IMR-90 (cell line): ENCODE data around the gene TBCD. TPM values are rescaled to one million over a fixed set of nuclear protein-coding genes. Genes with fewer than 3 reads are reported as not detected.

Source experiments
- ATAC-seq: fragments of 200-7000 bp; cut with Tn5 transposase; 2 replicates; pipeline ENCODE4 v1.9.1; 2020; ENCODE audit warnings: low read depth, mild to moderate bottlenecking, moderate library complexity
- BruUV-seq: library from RNA; stranded (reverse); fragments of 400-500 nt; replicated peaks from 2 replicates; lab custom pipeline; 2021; lab: Mats Ljungman, UMichigan
- CTCF ChIA-PET: fragments of 300-600 bp; formaldehyde crosslinking; extraction: SDS; loops from one replicate; lab custom pipeline; 2021; ENCODE audit warnings: antibody characterized with exemption; lab: Yijun Ruan, JAX
- POLR2A ChIA-PET: fragments of 300-600 bp; sonication (Branson Sonifier 250); formaldehyde crosslinking; loops from one replicate; lab custom pipeline; 2022; ENCODE audit warnings: antibody characterized with exemption; ENCODE audit not compliant: unreplicated experiment; lab: Charles Lee
- DNase-seq: peaks from one replicate; pipeline ENCODE4 v3.0.0; 2013
- H2AFZ ChIP-seq: replicated peaks from 2 replicates; pipeline ENCODE3; 2013; ENCODE audit warnings: low read length, mild to moderate bottlenecking; ENCODE audit not compliant: poor library complexity
- H2AK5ac ChIP-seq: 2 replicates; pipeline ENCODE4 v1.6.1; 2013; ENCODE audit warnings: low read depth, low read length, inconsistent platforms
- H2AK9ac ChIP-seq: replicated peaks from 2 replicates; pipeline ENCODE3; 2013; ENCODE audit warnings: mild to moderate bottlenecking, low read depth, low read length, moderate library complexity; ENCODE audit not compliant: poor library complexity
- H2BK120ac ChIP-seq: 2 replicates; pipeline ENCODE4 v1.6.1; 2013; ENCODE audit warnings: low read depth, low read length, inconsistent platforms
- H2BK15ac ChIP-seq: 3 replicates; pipeline ENCODE4 v1.6.1; 2013; ENCODE audit warnings: low read depth, low read length, inconsistent platforms
- H2BK20ac ChIP-seq: 2 replicates; pipeline ENCODE4 v1.6.1; 2013; ENCODE audit warnings: low read depth, mild to moderate bottlenecking, inconsistent platforms, low read length, moderate library complexity
- H2BK5ac ChIP-seq: 2 replicates; pipeline ENCODE4 v1.6.1; 2013; ENCODE audit warnings: mild to moderate bottlenecking, low read depth, low read length, inconsistent platforms; ENCODE audit not compliant: poor library complexity, severe bottlenecking
- H3K14ac ChIP-seq: replicated peaks from 2 replicates; pipeline ENCODE4 v1.6.1; 2013; ENCODE audit warnings: low read depth, low read length, inconsistent platforms
- H3K18ac ChIP-seq: 2 replicates; pipeline ENCODE4 v1.6.1; 2013; ENCODE audit warnings: low read depth, low read length, control low read depth
- H3K23ac ChIP-seq: 2 replicates; pipeline ENCODE4 v1.6.1; 2013; ENCODE audit warnings: low read depth, low read length, inconsistent platforms
- H3K27ac ChIP-seq: 2 replicates; pipeline ENCODE4 v1.5.1; 2013; ENCODE audit warnings: mild to moderate bottlenecking, control low read depth, low read length; ENCODE audit not compliant: insufficient read depth
- H3K27me3 ChIP-seq: 2 replicates; pipeline ENCODE4 v1.6.1; 2013; ENCODE audit warnings: low read length; ENCODE audit not compliant: control insufficient read depth, insufficient read depth
- H3K36me3 ChIP-seq: 2 replicates; pipeline ENCODE4 v1.6.1; 2013; ENCODE audit warnings: low read length, mixed read lengths; ENCODE audit not compliant: control insufficient read depth, insufficient read depth
- H3K4ac ChIP-seq: 2 replicates; pipeline ENCODE4 v1.6.1; 2013; ENCODE audit warnings: low read depth, low read length, inconsistent platforms
- H3K4me1 ChIP-seq: 2 replicates; pipeline ENCODE4 v1.6.1; 2013; ENCODE audit warnings: low read length, mixed read lengths; ENCODE audit not compliant: control insufficient read depth, insufficient read depth
- H3K4me2 ChIP-seq: 2 replicates; pipeline ENCODE4 v1.6.1; 2013; ENCODE audit warnings: low read depth, mild to moderate bottlenecking, control low read depth, low read length, moderate library complexity
- H3K4me3 ChIP-seq: 2 replicates; pipeline ENCODE4 v1.5.1; 2013; ENCODE audit warnings: low read depth, mild to moderate bottlenecking, control low read depth, low read length, moderate library complexity; ENCODE audit not compliant: insufficient read depth
- H3K56ac ChIP-seq: 2 replicates; pipeline ENCODE4 v1.6.1; 2013; ENCODE audit warnings: low read length, inconsistent platforms; ENCODE audit not compliant: insufficient read depth; ENCODE audit errors: extremely low read depth
- H3K79me1 ChIP-seq, 2 experiments: 2 replicates each; pipeline ENCODE4 v1.6.1; 2013; ENCODE audit warnings: low read length in 2 of 2, inconsistent platforms in 1 of 2, low read depth in 1 of 2
- H3K9ac ChIP-seq: 2 replicates; pipeline ENCODE4 v1.6.1; 2013; ENCODE audit warnings: low read depth, low read length, control low read depth
- H3K9me1 ChIP-seq: 2 replicates; pipeline ENCODE4 v1.6.1; 2013; ENCODE audit warnings: low read length, inconsistent platforms; ENCODE audit not compliant: insufficient read depth
- H3K9me3 ChIP-seq: 2 replicates; pipeline ENCODE4 v1.6.1; 2013; ENCODE audit warnings: low read length; ENCODE audit not compliant: control insufficient read depth, insufficient read depth
- H4K20me1 ChIP-seq: 2 replicates; pipeline ENCODE4 v1.6.1; 2013; ENCODE audit warnings: low read length, inconsistent platforms; ENCODE audit not compliant: insufficient read depth
- H4K5ac ChIP-seq: 2 replicates; pipeline ENCODE4 v1.6.1; 2013; ENCODE audit warnings: mild to moderate bottlenecking, low read depth, low read length, control low read depth
- H4K8ac ChIP-seq, 2 experiments: 2 replicates each; pipeline ENCODE4 v1.6.1; 2013; ENCODE audit warnings: low read depth in 2 of 2, low read length in 2 of 2, control low read depth in 1 of 2, inconsistent platforms in 1 of 2
- H4K91ac ChIP-seq: 2 replicates; pipeline ENCODE4 v1.6.1; 2013; ENCODE audit warnings: low read depth, low read length, inconsistent platforms; ENCODE audit not compliant: insufficient read depth
- MAZ ChIP-seq: IDR thresholded peaks from 2 replicates; pipeline ENCODE4 v1.6.1; 2012; ENCODE audit warnings: low read depth, mild to moderate bottlenecking, low read length, improper control_type of control experiment, moderate library complexity, borderline replicate concordance
- RFX5 ChIP-seq: IDR thresholded peaks from 2 replicates; pipeline ENCODE4 v1.8.0; 2012; ENCODE audit warnings: low read depth, mild to moderate bottlenecking, low read length, moderate library complexity
- WGBS, 2 experiments: methylation state at CpG; one replicate each; pipeline versions ENCODE4 v1.1.5 to v1.1.7; 2013; ENCODE audit warnings: missing lambda C conversion rate in 2 of 2; ENCODE audit not compliant: insufficient read length in 1 of 2; ENCODE audit errors: extremely low coverage in 2 of 2; 5-methylcytosine and 5-hydroxymethylcytosine counted together
- dilution Hi-C: fragments of 300-500 bp; cut with HindIII; formaldehyde crosslinking; loops from one replicate; pipeline ENCODE4 v1.14.3; 2018; ENCODE audit warnings: low sequenced_read_pairs; ENCODE audit not compliant: unreplicated experiment
- in situ Hi-C: fragments of 300-500 bp; cut with MboI; formaldehyde crosslinking; loops from 3 replicates; pipeline ENCODE4 v1.14.3; 2019; ENCODE audit warnings: low sequenced_read_pairs, inconsistent platforms, mixed read lengths
- intact Hi-C: fragments of 100-400 bp; cut with micrococcal nuclease; formaldehyde crosslinking; loops from 2 replicates; pipeline ENCODE4 v1.10.0; 2022
- polyA plus RNA-seq, 3 experiments: library from polyadenylated mRNA; depleted of rRNA; stranded (reverse); fragments of >200 nt; gene quantifications; 2 replicates each; pipeline ENCODE4 v1.2.3, GENCODE V29; 2012; ENCODE audit warnings: low replicate concordance in 1 of 3
- total RNA-seq: library from RNA; depleted of rRNA; stranded (reverse); fragments of >200 nt; gene quantifications from 2 replicates; pipeline ENCODE4 v1.2.3, GENCODE V29; 2012

The TBCD gene
- total and polyA plus RNA-seq, 2 of the 4 experiments (the other 2 are of a cell fraction): 21.9 to 54.5 TPM

DNA sequence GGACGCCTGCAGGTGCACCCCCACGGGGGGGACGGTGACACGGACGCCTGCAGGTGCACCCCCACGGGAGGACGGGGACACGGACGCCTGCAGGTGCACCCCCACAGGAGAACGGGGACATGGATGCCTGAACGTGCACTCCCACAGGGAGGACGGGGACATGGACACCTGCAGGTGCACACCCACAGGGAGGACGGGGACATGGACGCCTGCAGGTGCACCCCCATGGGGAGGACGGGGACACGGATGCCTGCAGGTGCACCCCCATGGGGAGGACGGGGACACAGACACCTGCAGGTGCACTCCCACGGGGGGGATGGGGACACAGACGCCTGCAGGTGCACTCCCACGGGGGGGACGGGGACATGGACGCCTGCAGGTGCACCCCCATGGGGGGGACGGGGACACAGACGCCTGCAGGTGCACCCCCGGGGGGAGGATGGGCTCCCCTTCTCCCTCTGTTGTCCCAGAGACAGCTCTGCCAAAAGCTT is 213.0 kb downstream of the TBCD start:
- H2BK20ac ChIP-seq: no peak overlapping the region
- H3K36me3 ChIP-seq: no peaks in the 10 kb centered on the region
- H2AK5ac ChIP-seq: no peak overlapping the region
- no peak overlapping the region for H2BK120ac ChIP-seq
- no peak overlapping the region for H3K18ac ChIP-seq
- no peaks in the 10 kb centered on the region for H4K20me1 ChIP-seq
- H2AK9ac ChIP-seq: no peak overlapping the region
- no peak overlapping the region for H2AFZ ChIP-seq
- no peaks in the 10 kb centered on the region for H3K9me1 ChIP-seq
- no peaks in the 10 kb centered on the region for H3K9me3 ChIP-seq
- dilution Hi-C loops (no loop called here), intact Hi-C loops (no loop called here), in situ Hi-C loops (no loop called here)
- H3K79me1 ChIP-seq: no peaks in the 10 kb centered on the region
- H4K8ac ChIP-seq: no peak overlapping the region
- no peak overlapping the region for H3K4ac ChIP-seq
- no peak overlapping the region for H3K56ac ChIP-seq
- ChIA-PET POLR2A (no interaction called here), CTCF (no interaction called here)
- H4K5ac ChIP-seq: no peak overlapping the region
- H4K91ac ChIP-seq: no peak overlapping the region
- H3K4me2 ChIP-seq: no peak overlapping the region
- ATAC-seq (no peak), DNase-seq (no peak)
- H3K27me3 ChIP-seq: no peaks in the 10 kb centered on the region
- H3K9ac ChIP-seq: no peak overlapping the region
- H2BK5ac ChIP-seq: no peak overlapping the region
- 90% methylated on average over 15 of the region's 25 CpGs; no CpG with 5 or more reads in 1 of the 2 experiments for WGBS, 2 experiments
- H3K4me3 ChIP-seq: no peak overlapping the region
- TF ChIP-seq MAZ: no peak
- TF ChIP-seq RFX5: no peak
- no peak overlapping the region for H3K23ac ChIP-seq
- peaks cover 5% of the 10 kb centered on the region for H3K4me1 ChIP-seq
- H3K14ac ChIP-seq: no peak overlapping the region
- BruUV-seq: no TSS peak
- no peak overlapping the region for H3K27ac ChIP-seq
- no peak overlapping the region for H2BK15ac ChIP-seq
